Neural cell (in vitro differentiated cells): Measurements from ENCODE around the gene DPH3. TPM values are rescaled to one million over a fixed set of nuclear protein-coding genes. Genes with fewer than 3 reads are reported as not detected.

ENCODE experiments used
- H2AFZ ChIP-seq: fragments of 200-600, 300-800 bp; sonication (generic), shearing (Covaris generic); 2 replicates; pipeline ENCODE4 v1.6.0; 2014; ENCODE audit warnings: low read depth, mild to moderate bottlenecking, antibody characterized with exemption, low read length, moderate library complexity
- H3F3A ChIP-seq: fragments of 200-600 bp; shearing (Covaris generic); 2 replicates; pipeline ENCODE4 v1.6.1; 2016; ENCODE audit warnings: mild to moderate bottlenecking, moderate library complexity, mixed read lengths, antibody characterized with exemption, low read length; ENCODE audit not compliant: insufficient read depth, poor library complexity, severe bottlenecking
- H3K27ac ChIP-seq: fragments of 200-600, 300-800 bp; sonication (generic), shearing (Covaris generic); 2 replicates; pipeline ENCODE4 v1.5.1; 2014; ENCODE audit warnings: mild to moderate bottlenecking, low read length, moderate library complexity
- H3K27me3 ChIP-seq: fragments of 300-800, 200-600 bp; sonication (generic), shearing (Covaris generic); 2 replicates; pipeline ENCODE4 v1.6.0; 2014; ENCODE audit warnings: mild to moderate bottlenecking, low read depth, low read length, moderate library complexity; ENCODE audit not compliant: insufficient read depth
- H3K36me3 ChIP-seq: fragments of 300-800, 200-600 bp; sonication (generic), shearing (Covaris generic); 2 replicates; pipeline ENCODE4 v1.5.1; 2014; ENCODE audit warnings: mild to moderate bottlenecking, antibody characterized with exemption, low read length, moderate library complexity; ENCODE audit not compliant: insufficient read depth
- H3K4me2 ChIP-seq: fragments of 300-800, 200-600 bp; sonication (generic), shearing (Covaris generic); 2 replicates; pipeline ENCODE4 v1.6.0; 2014; ENCODE audit warnings: mild to moderate bottlenecking, low read length
- H3K4me3 ChIP-seq: fragments of 300-800, 200-600 bp; sonication (generic), shearing (Covaris generic); 2 replicates; pipeline ENCODE4 v1.5.1; 2014; ENCODE audit warnings: mild to moderate bottlenecking, low read length, moderate library complexity
- H3K79me2 ChIP-seq: fragments of 200-600 bp; shearing (Covaris generic); replicated peaks from 2 replicates; pipeline ENCODE4 v1.6.0; 2014; ENCODE audit warnings: mild to moderate bottlenecking, low read length, moderate library complexity; ENCODE audit not compliant: insufficient read depth
- H3K9ac ChIP-seq: fragments of 300-800, 200-600 bp; sonication (generic), shearing (Covaris generic); 2 replicates; pipeline ENCODE4 v1.6.1; 2016; ENCODE audit warnings: mild to moderate bottlenecking, low read length, mixed read lengths
- H3K9me2 ChIP-seq: fragments of 200-600 bp; shearing (Covaris generic); 2 replicates; pipeline ENCODE4 v1.6.1; 2016; ENCODE audit warnings: mild to moderate bottlenecking, low read length, mixed read lengths; ENCODE audit not compliant: insufficient read depth
- H3K9me3 ChIP-seq: fragments of 200-600, 300-800 bp; sonication (generic), shearing (Covaris generic); 2 replicates; pipeline ENCODE4 v1.6.1; 2016; ENCODE audit warnings: mild to moderate bottlenecking, mixed run types, low read length, moderate library complexity, mixed read lengths
- H4K20me1 ChIP-seq: fragments of 200-600 bp; shearing (Covaris generic); 2 replicates; pipeline ENCODE4 v1.6.1; 2016; ENCODE audit warnings: mild to moderate bottlenecking, mixed run types; ENCODE audit not compliant: insufficient read depth
- CTCF ChIP-seq: fragments of 450-650 bp; IDR thresholded peaks from 2 replicates; pipeline ENCODE4 v1.5.1; 2014; ENCODE audit warnings: antibody characterized with exemption, mild to moderate bottlenecking, moderate library complexity; ENCODE audit not compliant: poor library complexity, severe bottlenecking
- EP300 ChIP-seq: fragments of 450-650 bp; conservative IDR thresholded peaks from 2 replicates; pipeline ENCODE4 v1.6.1; 2014; ENCODE audit warnings: antibody characterized with exemption, mild to moderate bottlenecking, moderate library complexity; ENCODE audit not compliant: poor library complexity, severe bottlenecking
- EZH2 ChIP-seq: fragments of 200-600, 300-800 bp; shearing (Covaris generic), sonication (generic); IDR thresholded peaks from 2 replicates; pipeline ENCODE4 v1.6.1; 2014; ENCODE audit warnings: antibody characterized with exemption, low read length, borderline replicate concordance, mild to moderate bottlenecking; ENCODE audit not compliant: insufficient read depth, poor library complexity, severe bottlenecking
- MXI1 ChIP-seq: fragments of 450-650 bp; conservative IDR thresholded peaks from 2 replicates; pipeline ENCODE4 v1.6.1; 2014; ENCODE audit warnings: antibody characterized with exemption, mild to moderate bottlenecking; ENCODE audit not compliant: poor library complexity, severe bottlenecking
- POLR2AphosphoS5 ChIP-seq: IDR thresholded peaks from 2 replicates; pipeline ENCODE4 v1.6.1; 2012
- RAD21 ChIP-seq: fragments of 450-650 bp; conservative IDR thresholded peaks from 2 replicates; pipeline ENCODE4 v1.6.1; 2014; ENCODE audit warnings: antibody characterized with exemption, mild to moderate bottlenecking, moderate library complexity
- REST ChIP-seq: IDR thresholded peaks from 2 replicates; pipeline ENCODE4 v1.6.1; 2012; ENCODE audit warnings: borderline replicate concordance
- SMC3 ChIP-seq: fragments of 450-650 bp; conservative IDR thresholded peaks from 2 replicates; pipeline ENCODE4 v1.6.1; 2014; ENCODE audit warnings: antibody characterized with exemption, mild to moderate bottlenecking, moderate library complexity; ENCODE audit not compliant: poor library complexity
- TAF1 ChIP-seq: IDR thresholded peaks from 2 replicates; pipeline ENCODE4 v1.6.1; 2012; ENCODE audit warnings: low read depth
- polyA plus RNA-seq: library from polyadenylated mRNA; depleted of rRNA; stranded (reverse); fragments of >200 nt; gene quantifications from 2 replicates; pipeline ENCODE4 v1.2.3, GENCODE V29; 2014

DPH3 gene
- polyA plus RNA-seq, 1 donor from 2014 or later = 38.5 TPM

GRCh38 chr3:16308727-16309126 lies 44.0 kb upstream of the DPH3 start:
- Histone ChIP-seq H3F3A (peaks cover 2% of the 10 kb centered on the region), H2AFZ (no peak overlapping the region), H4K20me1 (no peaks in the 10 kb centered on the region), H3K9me3 (no peaks in the 10 kb centered on the region), H3K27me3 (no peaks in the 10 kb centered on the region), H3K9ac (no peak overlapping the region), H3K27ac (no peak overlapping the region), H3K9me2 (no peaks in the 10 kb centered on the region), H3K79me2 (no peaks in the 10 kb centered on the region), H3K4me2 (no peak overlapping the region), H3K36me3 (no peaks in the 10 kb centered on the region), H3K4me3 (no peak overlapping the region)
- TF ChIP-seq MXI1 (no peak), TAF1 (no peak), RAD21 (no peak), EP300 (no peak), EZH2 (no peak), REST (no peak), POLR2AphosphoS5 (no peak), SMC3 (no peak), CTCF (no peak)

GRCh38 chr3:16307832-16308531 lies 43.2 kb upstream of the DPH3 start:
- H3K4me3 ChIP-seq = no peak overlapping the region
- no peak overlapping the region for H3K4me2 ChIP-seq
- peaks cover 2% of the 10 kb centered on the region for H3F3A ChIP-seq
- TF ChIP-seq EP300 = no peak
- no peak for TF ChIP-seq SMC3
- no peak for TF ChIP-seq EZH2
- no peak for TF ChIP-seq TAF1
- TF ChIP-seq POLR2AphosphoS5 = no peak
- TF ChIP-seq REST = no peak
- no peak for TF ChIP-seq RAD21
- TF ChIP-seq MXI1 = no peak
- TF ChIP-seq CTCF = no peak
- H3K36me3 ChIP-seq = no peaks in the 10 kb centered on the region
- H3K9me2 ChIP-seq = no peaks in the 10 kb centered on the region
- no peaks in the 10 kb centered on the region for H3K9me3 ChIP-seq
- H3K79me2 ChIP-seq = no peaks in the 10 kb centered on the region
- no peak overlapping the region for H3K27ac ChIP-seq
- H3K9ac ChIP-seq = no peak overlapping the region
- H2AFZ ChIP-seq = no peak overlapping the region
- no peaks in the 10 kb centered on the region for H4K20me1 ChIP-seq
- H3K27me3 ChIP-seq = no peaks in the 10 kb centered on the region
